ENCODE results near the gene GMEB2.

GMEB2 gene

GRCh38 chr20:63547725-63548480 lies 79.0 kb downstream of the GMEB2 start, which contains the start of gene SRMS:
SRMS (minus strand) TSS chr20:63547749; CDS start chr20:63547463, 286 bp downstream.
- no peak for DNase-seq (ENCODE audit: low read depth)
- TF ChIP-seq CTCF (IDR thresholded peaks at IDR 0.05; ENCODE audit: low read depth, low read length, missing control alignments), result no peak
- H3K4me3 ChIP-seq (ENCODE audit: low read depth, low read length), result no peak within 1 kb of the TSS

- H3K4me3 ChIP-seq (ENCODE audit: low read depth, low read length), result no peak overlapping the region
- no peak for TF ChIP-seq CTCF (IDR thresholded peaks at IDR 0.05; ENCODE audit: low read depth, low read length, missing control alignments)
- DNase-seq (ENCODE audit: low read depth), result no peak
Observed at GRCh38 chr20:63546956-63547724, 79.8 kb downstream of the GMEB2 start.

GRCh38 chr20:63546256-63546955 lies 80.5 kb downstream of the GMEB2 start:
- H3K4me3 ChIP-seq (ENCODE audit: low read depth, low read length), result no peak overlapping the region
- no peak for TF ChIP-seq CTCF (IDR thresholded peaks at IDR 0.05; ENCODE audit: low read depth, low read length, missing control alignments)
- no peak for DNase-seq (ENCODE audit: low read depth)

- DNase-seq (ENCODE audit: low read depth), result no peak
- no peak for TF ChIP-seq CTCF (IDR thresholded peaks at IDR 0.05; ENCODE audit: low read depth, low read length, missing control alignments)
- H3K4me3 ChIP-seq (ENCODE audit: low read depth, low read length), result no peak overlapping the region
Observed at GRCh38 chr20:63545814-63546213, 81.1 kb downstream of the GMEB2 start.

- DNase-seq (ENCODE audit: low read depth), result no peak
- no peak for TF ChIP-seq CTCF (IDR thresholded peaks at IDR 0.05; ENCODE audit: low read depth, low read length, missing control alignments)
- H3K4me3 ChIP-seq (ENCODE audit: low read depth, low read length), result no peak overlapping the region
Observed at GRCh38 chr20:63544958-63545516, 81.9 kb downstream of the GMEB2 start.

- no peak for DNase-seq (ENCODE audit: low read depth)
- H3K4me3 ChIP-seq (ENCODE audit: low read depth, low read length), result no peak overlapping the region
- no peak for TF ChIP-seq CTCF (IDR thresholded peaks at IDR 0.05; ENCODE audit: low read depth, low read length, missing control alignments)
Observed at GRCh38 chr20:63544241-63544957, 82.5 kb downstream of the GMEB2 start.
